ENCODE measurements around the gene LENG8.

The LENG8 gene

DNA sequence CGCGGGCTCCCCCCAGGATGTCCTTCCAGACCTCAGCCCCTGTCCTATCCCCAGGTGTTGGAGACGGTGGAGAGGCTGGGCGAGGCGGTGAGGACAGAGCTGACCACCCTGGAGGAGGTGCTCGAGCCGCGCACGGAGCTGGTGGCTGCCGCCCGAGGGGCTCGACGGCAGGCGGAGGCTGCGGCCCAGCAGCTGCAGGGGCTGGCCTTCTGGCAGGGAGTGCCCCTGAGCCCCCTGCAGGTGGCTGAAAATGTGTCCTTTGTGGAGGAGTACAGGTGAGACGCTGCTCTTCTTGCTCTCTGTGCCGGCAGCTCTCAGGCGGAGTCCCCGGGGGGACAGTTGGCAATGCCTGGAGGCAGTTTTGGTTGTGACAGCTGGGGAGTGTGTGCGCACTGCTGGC is 26.9 kb upstream of the LENG8 start:
- DNase-seq (ENCODE audit: low read depth): no peak
- no peak overlapping the region for H3K4me3 ChIP-seq (ENCODE audit: low read depth, low read length)
- TF ChIP-seq, protein P1, sequence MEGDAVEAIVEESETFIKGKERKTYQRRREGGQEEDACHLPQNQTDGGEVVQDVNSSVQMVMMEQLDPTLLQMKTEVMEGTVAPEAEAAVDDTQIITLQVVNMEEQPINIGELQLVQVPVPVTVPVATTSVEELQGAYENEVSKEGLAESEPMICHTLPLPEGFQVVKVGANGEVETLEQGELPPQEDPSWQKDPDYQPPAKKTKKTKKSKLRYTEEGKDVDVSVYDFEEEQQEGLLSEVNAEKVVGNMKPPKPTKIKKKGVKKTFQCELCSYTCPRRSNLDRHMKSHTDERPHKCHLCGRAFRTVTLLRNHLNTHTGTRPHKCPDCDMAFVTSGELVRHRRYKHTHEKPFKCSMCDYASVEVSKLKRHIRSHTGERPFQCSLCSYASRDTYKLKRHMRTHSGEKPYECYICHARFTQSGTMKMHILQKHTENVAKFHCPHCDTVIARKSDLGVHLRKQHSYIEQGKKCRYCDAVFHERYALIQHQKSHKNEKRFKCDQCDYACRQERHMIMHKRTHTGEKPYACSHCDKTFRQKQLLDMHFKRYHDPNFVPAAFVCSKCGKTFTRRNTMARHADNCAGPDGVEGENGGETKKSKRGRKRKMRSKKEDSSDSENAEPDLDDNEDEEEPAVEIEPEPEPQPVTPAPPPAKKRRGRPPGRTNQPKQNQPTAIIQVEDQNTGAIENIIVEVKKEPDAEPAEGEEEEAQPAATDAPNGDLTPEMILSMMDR (conservative IDR thresholded peaks at IDR 0.05; ENCODE audit: low read depth, low read length): no peak

- TF ChIP-seq, protein P1 (conservative IDR thresholded peaks at IDR 0.05; ENCODE audit: low read depth, low read length): no peak
- DNase-seq (ENCODE audit: low read depth): no peak
These were observed 24.8 kb upstream of the LENG8 start for GRCh38 chr19:54424201-54424600.

DNA sequence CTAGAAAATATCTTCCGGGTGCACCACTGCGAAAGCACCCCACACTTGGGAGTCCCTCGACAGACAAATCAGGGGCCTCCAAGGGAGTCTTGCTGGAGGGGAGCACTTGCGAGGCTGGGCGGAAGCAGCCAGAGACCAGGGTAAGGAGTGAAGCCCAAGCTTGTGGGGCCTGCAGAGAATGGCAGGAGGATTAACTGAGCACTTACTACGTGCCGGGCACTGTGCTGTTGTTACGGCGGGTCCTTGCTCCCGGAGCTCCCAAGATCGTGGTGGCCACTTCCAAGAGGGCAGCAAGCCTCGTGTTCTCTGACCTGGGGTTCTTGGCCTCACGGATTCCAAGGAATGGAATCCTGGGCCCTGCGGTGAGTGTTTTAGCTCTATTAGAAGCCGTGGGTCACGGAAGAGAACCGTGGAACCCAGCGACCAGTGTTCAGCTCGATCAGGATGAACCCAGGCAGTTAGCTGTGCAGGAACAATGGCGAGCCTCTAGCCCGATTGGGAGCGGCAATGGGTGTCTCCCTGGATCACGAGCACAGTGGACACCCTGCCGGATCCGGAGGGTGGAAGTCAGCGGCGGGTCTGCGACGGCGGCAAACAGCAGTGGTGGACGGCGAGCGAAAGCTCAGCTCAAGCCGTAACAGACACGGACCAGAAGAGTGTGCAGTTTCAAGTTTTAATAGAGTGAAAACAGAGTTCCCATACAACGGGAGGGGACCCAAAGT is 24.2 kb upstream of the LENG8 start:
- no peak for DNase-seq (ENCODE audit: low read depth)
- TF ChIP-seq, protein P1 (conservative IDR thresholded peaks at IDR 0.05; ENCODE audit: low read depth, low read length): no peak
- H3K4me3 ChIP-seq (ENCODE audit: low read depth, low read length): no peak overlapping the region

More at GRCh38 chr19:54424201-54424600, 24.8 kb upstream of the LENG8 start:
- H3K4me3 ChIP-seq (ENCODE audit: low read depth, low read length): no peak overlapping the region

- H3K4me3 ChIP-seq (ENCODE audit: low read depth, low read length): no peak overlapping the region
- DNase-seq (ENCODE audit: low read depth): no peak
- TF ChIP-seq, protein P1 (conservative IDR thresholded peaks at IDR 0.05; ENCODE audit: low read depth, low read length): no peak
These were observed 23.6 kb upstream of the LENG8 start for GRCh38 chr19:54425382-54425723.

DNA sequence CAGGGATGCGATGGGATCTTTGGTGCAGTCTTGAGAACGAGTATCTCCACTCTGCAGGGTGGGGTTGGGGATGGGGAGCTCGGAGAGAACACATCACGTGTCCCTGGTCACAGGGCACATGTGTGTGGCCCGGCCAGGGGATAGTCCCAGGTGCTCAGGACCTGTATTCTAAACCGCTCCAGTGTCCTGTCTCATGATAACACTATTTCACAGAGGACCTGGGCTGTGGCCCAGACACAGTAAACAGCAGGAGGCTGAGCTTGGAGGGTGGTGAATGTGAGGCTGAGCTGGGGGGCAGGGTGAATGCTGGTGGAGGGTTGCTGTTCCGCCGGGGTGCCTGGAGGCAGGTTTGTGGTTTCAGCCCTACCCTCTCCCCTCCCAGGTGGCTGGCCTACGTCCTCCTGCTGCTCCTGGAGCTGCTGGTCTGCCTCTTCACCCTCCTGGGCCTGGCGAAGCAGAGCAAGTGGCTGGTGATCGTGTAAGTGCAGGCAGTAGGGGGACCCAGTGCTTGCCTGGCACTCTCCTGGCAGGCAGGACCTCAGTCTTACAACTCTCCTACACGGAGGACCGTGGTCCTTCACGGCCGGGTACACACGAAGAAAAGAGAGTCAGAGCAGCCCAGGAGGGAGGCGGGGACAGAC is 22.6 kb upstream of the LENG8 start:
- no peak overlapping the region for H3K4me3 ChIP-seq (ENCODE audit: low read depth, low read length)
- TF ChIP-seq, protein P1 (conservative IDR thresholded peaks at IDR 0.05; ENCODE audit: low read depth, low read length): no peak
- no peak for DNase-seq (ENCODE audit: low read depth)

- no peak overlapping the region for H3K4me3 ChIP-seq (ENCODE audit: low read depth, low read length)
- TF ChIP-seq, protein P1 (conservative IDR thresholded peaks at IDR 0.05; ENCODE audit: low read depth, low read length): no peak
- DNase-seq (ENCODE audit: low read depth): no peak
These were observed 21.4 kb upstream of the LENG8 start for GRCh38 chr19:54427586-54427985.

All from choroid plexus epithelial cell (primary cell).